Head of caudate nucleus (tissue), 42 donors: ENCODE measurements around the gene ZCCHC14.
"Not testable (repeated sequence)": the region's sequence is repeated elsewhere in the genome, so short reads cannot be mapped to it uniquely, and the experiment has no call there.

Experiments used
- DNase-seq, 42 donors: peaks; one replicate each; pipeline versions ENCODE4 v3.0.0 to v3.0.0-alpha.2; 2020 to 2021; ENCODE audit warnings: mixed read lengths in 7 of 42
- intact Hi-C: fragments of 100-400 bp; cut with DNase I; formaldehyde crosslinking; loops from one replicate; pipeline ENCODE4 v1.15.0; 2022

ZCCHC14 gene

GRCh38 chr16:87406495-87407088 lies 86.2 kb downstream of the ZCCHC14 start:
- intact Hi-C loops = no loop called here
- DNase-seq = peak in 2 of 42 donors; percentile 8 to 10

- intact Hi-C loops = no loop called here
- peak in 18 of 42 donors; percentile 18 to 75 (median 52) for DNase-seq
Measured at GRCh38 chr16:87404764-87405625, 87.8 kb downstream of the ZCCHC14 start.

- intact Hi-C loops = loop anchor here (10.0 kb wide), 1 partner anchor 239 kb away; no protein-coding TSS in a partner anchor
Measured at GRCh38 chr16:87395181-87395842, 97.5 kb downstream of the ZCCHC14 start.

GRCh38 chr16:87393680-87394055 lies 99.2 kb downstream of the ZCCHC14 start:
- DNase-seq = peak in 2 of 42 donors; percentile 9 to 10
- intact Hi-C loops = loop anchor here (2.0 to 10.0 kb wide), 3 partner anchors 77 to 241 kb away; partner anchors contain the start of genes C16orf95 and ZCCHC14

More at GRCh38 chr16:87395181-87395842, 97.5 kb downstream of the ZCCHC14 start:
- DNase-seq = peak in 1 of 42 donors; percentile 12

GRCh38 chr16:87392821-87393679 lies 99.8 kb downstream of the ZCCHC14 start:
- peak in 40 of 42 donors; percentile 33 to 84 (median 63) for DNase-seq
- intact Hi-C loops = loop anchor here (2.0 to 10.0 kb wide), 3 partner anchors 76 to 242 kb away; partner anchors contain the start of genes C16orf95 and ZCCHC14

GRCh38 chr16:87391950-87392820 lies 100.6 kb downstream of the ZCCHC14 start, which contains the start of gene MAP1LC3B:
Gene MAP1LC3B (plus strand): TSS chr16:87392336. CDS start chr16:87392428, 92 bp downstream.
- intact Hi-C loops = loop anchor here (2.0 to 10.0 kb wide), 3 partner anchors 75 to 243 kb away; partner anchors contain the start of genes C16orf95 and ZCCHC14
- DNase-seq = peak; percentile 90 to 99 (median 97)

- intact Hi-C loops = loop anchor here (5.0 to 10.0 kb wide), 2 partner anchors 101 to 243 kb away; partner anchors contain the start of gene ZCCHC14
- peak in 27 of 42 donors; percentile 22 to 70 (median 49) for DNase-seq
Measured at GRCh38 chr16:87391324-87391949, 101.4 kb downstream of the ZCCHC14 start.

GRCh38 chr16:87390641-87391323 lies 102.0 kb downstream of the ZCCHC14 start:
- intact Hi-C loops = loop anchor here (5.0 to 10.0 kb wide), 2 partner anchors 102 to 244 kb away; partner anchors contain the start of gene ZCCHC14
- peak in 1 of 42 donors; percentile 15 for DNase-seq

GRCh38 chr16:87389914-87390313 lies 102.9 kb downstream of the ZCCHC14 start:
- intact Hi-C loops = loop anchor here (5.0 to 10.0 kb wide), 3 partner anchors 102 to 835 kb away; partner anchors contain the start of genes MTHFSD and ZCCHC14
- DNase-seq = peak in 1 of 42 donors; percentile 6

GRCh38 chr16:87389245-87389644 lies 103.6 kb downstream of the ZCCHC14 start:
- peak in 1 of 42 donors; percentile 2 for DNase-seq
- intact Hi-C loops = loop anchor here (10.0 kb wide), 1 partner anchor 834 kb away; the partner anchor contains the start of gene MTHFSD

GRCh38 chr16:87388818-87389134 lies 104.0 kb downstream of the ZCCHC14 start:
- intact Hi-C loops = loop anchor here (10.0 kb wide), 1 partner anchor 834 kb away; the partner anchor contains the start of gene MTHFSD
- no peak for DNase-seq

- intact Hi-C loops = loop anchor here (10.0 kb wide), 1 partner anchor 833 kb away; the partner anchor contains the start of gene MTHFSD
- peak; percentile 77 to 97 (median 94) for DNase-seq
Measured at GRCh38 chr16:87387942-87388817, 104.6 kb downstream of the ZCCHC14 start.

- intact Hi-C loops = loop anchor here (5.0 to 10.0 kb wide), 2 partner anchors 68 to 830 kb away; partner anchors contain the start of genes C16orf95 and MTHFSD
- not testable (repeated sequence) for DNase-seq
Measured at GRCh38 chr16:87384875-87385167, 108.0 kb downstream of the ZCCHC14 start.

- intact Hi-C loops = loop anchor here (5.0 to 10.0 kb wide), 2 partner anchors 67 to 830 kb away; partner anchors contain the start of genes C16orf95 and MTHFSD
- DNase-seq = peak in 33 of 42 donors; percentile 25 to 82 (median 67)
Measured at GRCh38 chr16:87384162-87384874, 108.5 kb downstream of the ZCCHC14 start.
